Upper lobe of left lung (tissue), 6 donors: ENCODE results near the gene USP36. TPM values are rescaled to one million over a fixed set of nuclear protein-coding genes. Genes with fewer than 3 reads are reported as not detected.
A peak's percentile ranks its signal among the peaks of the same experiment; 100 is the strongest.
"Not testable (repeated sequence)": the region's sequence is repeated elsewhere in the genome, so short reads cannot be mapped to it uniquely, and the experiment has no call there.

Source experiments
- ATAC-seq, 2 donors: fragments of 200-7000 bp; cut with Tn5 transposase; one replicate each; pipeline ENCODE4 v1.9.1; 2022; ENCODE audit warnings: mild to moderate bottlenecking in 2 of 2, moderate library complexity in 2 of 2; ENCODE audit not compliant: low FRiP score in 2 of 2
- DNase-seq, 2 donors: peaks; one replicate each; pipeline ENCODE4 v3.0.0-alpha.2; 2019 to 2020
- H3K27ac ChIP-seq, 4 donors: fragments of 200-600 bp; sonication (generic); one replicate each; pipeline ENCODE4 v1.5.1; 2016 to 2019
- H3K27me3 ChIP-seq, 4 donors: fragments of 200-600 bp; sonication (generic); one replicate each; pipeline ENCODE4 v1.5.1; 2017 to 2019
- H3K36me3 ChIP-seq, 4 donors: fragments of 200-600 bp; sonication (generic); one replicate each; pipeline ENCODE4 v1.5.1; 2016 to 2019
- H3K4me1 ChIP-seq, 4 donors: fragments of 200-600 bp; sonication (generic); one replicate each; pipeline ENCODE4 v1.5.1; 2018 to 2019
- H3K4me3 ChIP-seq, 4 donors: fragments of 200-600 bp; sonication (generic); one replicate each; pipeline ENCODE4 v1.5.1; 2017 to 2019; ENCODE audit warnings: mild to moderate bottlenecking in 2 of 4, moderate library complexity in 1 of 4
- H3K9me3 ChIP-seq, 4 donors: fragments of 200-600 bp; sonication (generic); one replicate each; pipeline ENCODE4 v1.5.1; 2018 to 2019
- CTCF ChIP-seq, 6 experiments: fragments of 450-650 bp in 4 of 6; fragments of 200-600 bp in 2 of 6; sonication (generic) in 2 of 6; IDR thresholded peaks; one replicate each; pipeline ENCODE4 v1.5.1; 2016 to 2019; ENCODE audit warnings: antibody characterized with exemption in 6 of 6
- EP300 ChIP-seq, 4 donors: sonication (generic); formaldehyde crosslinking; IDR thresholded peaks; one replicate each; pipeline ENCODE4 v1.5.1; 2017; ENCODE audit warnings: antibody characterized with exemption in 4 of 4, control low read depth in 2 of 4
- POLR2A ChIP-seq, 4 donors: fragments of 450-650 bp; IDR thresholded peaks; one replicate each; pipeline ENCODE4 v1.5.1; 2016 to 2017; ENCODE audit warnings: antibody characterized with exemption in 4 of 4, mild to moderate bottlenecking in 2 of 4
- POLR2AphosphoS5 ChIP-seq, 2 donors: sonication (generic); formaldehyde crosslinking; IDR thresholded peaks; one replicate each; pipeline ENCODE4 v1.5.1; 2017; ENCODE audit warnings: antibody characterized with exemption in 2 of 2
- WGBS, 2 donors: methylation state at CpG; one replicate each; pipeline ENCODE4 v1.1.5; 2017 to 2018; 5-methylcytosine and 5-hydroxymethylcytosine counted together
- total RNA-seq, 6 donors: library from RNA; depleted of rRNA in 4 of 6; stranded (reverse); fragments of >200 nt in 4 of 6; gene quantifications; one replicate each; pipeline versions ENCODE4 v1.1.0 to v1.2.1, GENCODE V29; 2016 to 2021
- donor health status: DM: no; HTN: no; CAD: no; lungs with moderate emphysema.
- donor health status: DM: no; HTN: yes; CAD: no; lungs with severe emphysema.

USP36 gene
- total RNA-seq, 6 donors from 2014 or later: 31.1 to 76.5 (median 55.4) TPM

DNA sequence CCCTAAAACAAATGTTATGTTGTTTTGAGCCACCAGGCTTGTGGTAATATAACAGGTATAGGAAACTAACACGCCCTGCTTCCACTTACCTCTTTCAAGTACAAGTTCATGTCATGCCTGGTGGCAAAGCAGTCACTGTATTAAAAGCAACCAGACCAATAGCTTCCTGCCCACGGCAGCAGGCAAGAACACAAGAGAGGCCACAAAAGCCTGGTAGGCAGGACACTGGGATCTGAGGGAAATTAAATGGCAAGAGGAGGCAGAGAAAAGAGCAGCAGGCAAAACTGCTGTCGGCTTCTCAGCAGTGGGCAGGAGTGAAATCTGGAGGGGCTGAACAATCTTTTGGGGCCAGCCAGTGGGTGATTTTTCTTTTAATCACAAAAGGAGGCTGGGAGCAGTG lies 60.8 kb downstream of the USP36 start:
- H3K27me3 ChIP-seq: no peaks in the 10 kb centered on the region
- H3K9me3 ChIP-seq: no peaks in the 10 kb centered on the region
- H3K36me3 ChIP-seq: no peaks in the 10 kb centered on the region
- H3K4me1 ChIP-seq: peaks cover 29 to 76% (median 50%) of the 10 kb centered on the region in 4 donors
- 27 to 37% methylated on average over 3 of the region's 3 CpGs for WGBS, 2 donors
- H3K27ac ChIP-seq: peak overlapping the region; percentile 96 to 100 (median 98)
- H3K4me3 ChIP-seq: peak overlapping the region in 3 of 4 donors; percentile 96 to 97 (median 97)
- TF ChIP-seq POLR2AphosphoS5 (IDR thresholded peaks at IDR 0.05): peak in 1 of 2 donors; percentile 49
- peak in 1 of 6 experiments; percentile 42 for TF ChIP-seq CTCF (IDR thresholded peaks at IDR 0.05)
- peak in 1 of 4 donors; percentile 70 for TF ChIP-seq POLR2A (IDR thresholded peaks at IDR 0.05)
- no peak for TF ChIP-seq EP300 (IDR thresholded peaks at IDR 0.05)
- peak in 1 of 2 donors; percentile 67 for DNase-seq
- ATAC-seq: peak in 1 of 2 donors; percentile 60

DNA sequence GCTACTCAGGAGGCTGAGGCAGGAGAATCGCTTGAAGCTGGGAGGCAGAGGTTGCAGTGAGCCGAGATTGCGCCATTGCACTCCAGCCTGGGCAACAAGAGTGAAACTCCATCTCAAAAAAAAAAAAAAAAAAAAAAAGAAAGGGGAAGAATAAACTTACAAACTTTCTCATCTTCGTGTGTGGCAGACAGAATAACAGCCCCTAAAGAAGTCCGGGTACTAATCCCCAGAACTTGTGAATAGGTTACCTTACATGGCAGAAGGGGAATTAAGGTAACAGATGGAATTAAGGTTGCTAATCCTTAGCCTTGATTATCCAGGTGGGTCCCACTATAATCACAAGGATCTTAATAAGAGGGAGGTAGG lies 61.3 kb downstream of the USP36 start:
- DNase-seq, H3K9me3 ChIP-seq, H3K36me3 ChIP-seq, ATAC-seq, H3K27me3 ChIP-seq: not testable (repeated sequence)
- H3K27ac ChIP-seq: peak overlapping the region; percentile 96 to 100 (median 98)
- WGBS, 2 donors: 57 to 62% methylated on average over 5 of the region's 5 CpGs
- peak overlapping the region in 1 of 4 donors; percentile 97 for H3K4me3 ChIP-seq
- peaks cover 35 to 76% (median 53%) of the 10 kb centered on the region in 4 donors for H3K4me1 ChIP-seq

DNA sequence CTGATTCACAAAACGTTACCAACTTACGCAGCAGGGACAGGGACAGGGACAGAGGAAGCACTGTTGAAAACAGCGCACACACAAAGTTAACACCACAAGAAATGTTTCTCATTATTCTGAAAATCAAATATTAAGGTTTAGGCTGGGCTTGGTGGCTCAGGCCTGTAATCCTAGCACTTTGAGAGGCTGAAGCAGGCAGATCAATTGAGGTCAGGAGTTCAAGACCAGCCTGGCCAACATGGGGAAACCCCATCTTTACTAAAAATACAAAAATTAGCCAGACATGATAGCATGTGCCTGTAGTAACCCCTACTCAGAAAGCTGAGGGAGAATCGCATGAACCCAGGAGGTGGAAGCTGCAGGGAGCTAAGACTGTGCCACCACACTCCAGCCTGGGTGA lies 62.7 kb downstream of the USP36 start:
- H3K27me3 ChIP-seq: no peaks in the 10 kb centered on the region
- H3K4me1 ChIP-seq: peaks cover 26 to 72% (median 46%) of the 10 kb centered on the region in 4 donors
- no peak overlapping the region for H3K4me3 ChIP-seq
- no peak for TF ChIP-seq POLR2A (IDR thresholded peaks at IDR 0.05)
- TF ChIP-seq POLR2AphosphoS5 (IDR thresholded peaks at IDR 0.05): no peak
- no peak for TF ChIP-seq EP300 (IDR thresholded peaks at IDR 0.05)
- TF ChIP-seq CTCF (IDR thresholded peaks at IDR 0.05): no peak
- DNase-seq (no peak), ATAC-seq (no peak)
- H3K9me3 ChIP-seq: no peaks in the 10 kb centered on the region
- 82 to 88% methylated on average over 4 of the region's 4 CpGs for whole genome bisulfite sequencing, 2 donors
- H3K27ac ChIP-seq: peak overlapping the region in 3 of 4 donors; percentile 53 to 100 (median 99)
- no peaks in the 10 kb centered on the region for H3K36me3 ChIP-seq

DNA sequence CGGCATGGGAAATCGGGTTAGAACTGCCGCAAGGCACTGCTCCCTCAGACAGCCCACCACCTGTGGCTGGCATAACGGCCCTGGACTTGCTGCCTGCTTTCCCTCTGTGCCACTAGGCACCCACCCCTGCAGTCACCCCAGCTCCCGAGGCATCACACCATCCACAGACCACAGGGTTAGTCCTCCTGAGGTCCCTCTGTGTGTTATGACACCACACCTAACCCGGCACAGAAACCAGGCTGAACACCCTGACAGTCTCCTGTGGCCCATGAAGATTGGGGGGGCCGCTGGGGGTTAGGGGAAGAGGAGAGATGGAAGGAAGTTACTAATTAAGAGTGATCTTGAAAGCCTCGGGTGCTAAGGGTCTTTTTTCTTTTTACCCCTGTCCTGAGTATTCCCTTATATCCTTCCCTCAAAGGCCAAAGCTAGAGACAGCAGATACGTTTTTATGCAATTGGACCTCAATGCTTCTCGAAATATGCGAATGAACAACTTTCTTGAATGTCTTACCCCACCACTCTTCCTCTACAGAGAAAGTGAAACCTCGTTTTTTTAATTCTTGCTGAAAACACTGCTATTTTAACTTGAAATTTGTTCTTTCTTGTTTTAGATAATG lies 65.5 kb downstream of the USP36 start:
- 56 to 61% methylated on average over 11 to 12 of the region's 12 CpGs for WGBS, 2 donors
- ATAC-seq: peak; percentile 26 to 35
- no peaks in the 10 kb centered on the region for H3K36me3 ChIP-seq
- H3K4me1 ChIP-seq: peaks cover 32 to 72% (median 45%) of the 10 kb centered on the region in 4 donors
- no peak for TF ChIP-seq POLR2AphosphoS5 (IDR thresholded peaks at IDR 0.05)
- no peak for TF ChIP-seq EP300 (IDR thresholded peaks at IDR 0.05)
- TF ChIP-seq CTCF (IDR thresholded peaks at IDR 0.05): no peak
- no peaks in the 10 kb centered on the region for H3K27me3 ChIP-seq
- H3K9me3 ChIP-seq: no peaks in the 10 kb centered on the region
- peak overlapping the region in 2 of 4 donors; percentile 5 to 7 for H3K4me3 ChIP-seq
- DNase-seq: peak in 1 of 2 donors; percentile 47
- H3K27ac ChIP-seq: peak overlapping the region; percentile 29 to 86 (median 78)

DNA sequence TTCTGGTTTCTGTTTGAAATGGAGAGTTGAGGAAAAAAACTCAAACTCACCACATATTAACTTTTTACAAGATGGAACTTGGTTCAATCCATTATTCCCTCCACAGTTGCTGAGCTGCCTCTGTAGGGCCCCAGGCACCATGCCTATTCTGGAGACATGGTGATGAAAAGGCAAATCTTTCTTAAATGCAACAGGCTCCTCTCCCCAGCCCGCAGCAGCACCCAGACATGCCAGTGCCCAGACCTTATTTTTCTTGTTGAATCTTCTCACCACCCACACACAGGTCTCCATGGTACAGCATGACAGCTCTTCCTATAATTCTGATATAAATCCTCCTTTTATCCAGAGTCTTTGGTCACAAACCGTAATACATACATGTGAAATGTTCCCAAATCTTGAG lies 66.2 kb downstream of the USP36 start:
- Histone ChIP-seq H3K4me1 (peaks cover 27 to 70% (median 39%) of the 10 kb centered on the region in 4 donors), H3K9me3 (no peaks in the 10 kb centered on the region), H3K27ac (peak overlapping the region; percentile 29 to 86 (median 78)), H3K27me3 (no peaks in the 10 kb centered on the region), H3K36me3 (no peaks in the 10 kb centered on the region), H3K4me3 (peak overlapping the region in 2 of 4 donors; percentile 5 to 7)
- TF ChIP-seq EP300 (IDR thresholded peaks at IDR 0.05): no peak
- no peak for TF ChIP-seq CTCF (IDR thresholded peaks at IDR 0.05)
- TF ChIP-seq POLR2AphosphoS5 (IDR thresholded peaks at IDR 0.05): no peak
- no peak for TF ChIP-seq POLR2A (IDR thresholded peaks at IDR 0.05)
- ATAC-seq (no peak), DNase-seq (no peak)
- WGBS, 2 donors: 56 to 63% methylated on average over 2 of the region's 2 CpGs
